HepG2 (cell line): ENCODE results near the gene RNH1. TPM values are rescaled to one million over a fixed set of nuclear protein-coding genes. Genes with fewer than 3 reads are reported as not detected.

ENCODE experiments used
- ATAC-seq: fragments of 200-7000 bp; cut with Tn5 transposase; 3 replicates; pipeline ENCODE4 v1.9.1; 2020; ENCODE audit warnings: mild to moderate bottlenecking, moderate library complexity
- BruUV-seq: library from RNA; stranded (reverse); fragments of 400-500 nt; replicated peaks from 2 replicates; lab custom pipeline; 2021; lab: Mats Ljungman, UMichigan
- CTCF ChIA-PET: fragments of 300-600 bp; formaldehyde crosslinking; extraction: SDS; loops from one replicate; lab custom pipeline; 2021; ENCODE audit warnings: low total read pairs, inconsistent platforms, low intra/inter-chr PET ratio; lab: Yijun Ruan, JAX
- POLR2A ChIA-PET: fragments of 350-600 bp; sonication (Branson Sonifier 250); formaldehyde crosslinking; loops from one replicate; lab custom pipeline; 2020; ENCODE audit warnings: antibody characterized with exemption, inconsistent platforms; lab: Yijun Ruan, JAX
- DNase-seq: peaks from one replicate; pipeline ENCODE4 v3.0.0-alpha.2; 2015; ENCODE audit warnings: low spot score
- FAIRE-seq: peaks from 3 replicates; lab custom pipeline; 2011; peaks lifted over from hg19 to GRCh38; lab: Jason Lieb, UNC
- H2AFZ ChIP-seq: one replicate; pipeline ENCODE4 v1.6.1; 2011; ENCODE audit warnings: low read length, inconsistent platforms
- H3K27ac ChIP-seq: fragments of 300-600 bp; 3 replicates; pipeline ENCODE4 v1.8.0; 2011; ENCODE audit warnings: mixed run types, mild to moderate bottlenecking, mixed read lengths, low read length, inconsistent platforms; ENCODE audit not compliant: insufficient read depth; ENCODE audit errors: extremely low read length
- H3K27me3 ChIP-seq, 2 experiments: fragments of 200-600 bp in 1 of 2; 2 replicates in 1 of 2; 3 replicates in 1 of 2; pipeline versions ENCODE4 v1.6.0 to v1.8.0; 2011; ENCODE audit warnings: low read length in 2 of 2, mild to moderate bottlenecking in 2 of 2, moderate library complexity in 2 of 2, inconsistent platforms in 1 of 2; ENCODE audit not compliant: insufficient read depth in 2 of 2, control insufficient read depth in 1 of 2
- H3K36me3 ChIP-seq, 2 experiments: fragments of 200-600 bp in 1 of 2; replicated peaks in 1 of 2; 2 replicates in 1 of 2; 3 replicates in 1 of 2; pipeline versions ENCODE4 v1.5.1 to v1.8.0; 2011; ENCODE audit warnings: low read length in 2 of 2, inconsistent platforms in 1 of 2; ENCODE audit not compliant: insufficient read depth in 2 of 2, control insufficient read depth in 1 of 2
- H3K4me1 ChIP-seq: 2 replicates; pipeline ENCODE4 v1.5.1; 2012; ENCODE audit warnings: low read length, inconsistent platforms; ENCODE audit not compliant: insufficient read depth
- H3K4me2 ChIP-seq: 2 replicates; pipeline ENCODE4 v1.6.0; 2011; ENCODE audit warnings: low read depth, low read length, inconsistent platforms
- H3K4me3 ChIP-seq, 3 experiments: fragments of 200-600 bp in 1 of 3; sonication (generic), shearing (Covaris generic) in 1 of 3; replicated peaks in 1 of 3; 2 replicates each; pipeline ENCODE4 v1.5.1; 2011 to 2016; ENCODE audit warnings: low read length in 3 of 3, inconsistent platforms in 2 of 3, low read depth in 2 of 3, mild to moderate bottlenecking in 2 of 3, control low read depth in 1 of 3, mixed read lengths in 1 of 3; ENCODE audit not compliant: insufficient read depth in 1 of 3
- H3K79me2 ChIP-seq: one replicate; pipeline ENCODE4 v1.6.1; 2011; ENCODE audit warnings: low read length, inconsistent platforms; ENCODE audit not compliant: insufficient read depth
- H3K9ac ChIP-seq: 2 replicates; pipeline ENCODE4 v1.6.0; 2011; ENCODE audit warnings: mild to moderate bottlenecking, low read depth, low read length, inconsistent platforms; ENCODE audit not compliant: insufficient read depth
- H3K9me3 ChIP-seq: 2 replicates; pipeline ENCODE4 v1.5.1; 2012; ENCODE audit warnings: mild to moderate bottlenecking, low read length
- H4K20me1 ChIP-seq: 2 replicates; pipeline ENCODE4 v1.6.0; 2011; ENCODE audit warnings: inconsistent platforms, mild to moderate bottlenecking, low read length, moderate library complexity; ENCODE audit not compliant: insufficient read depth
- CEBPB ChIP-seq: IDR thresholded peaks from 2 replicates; pipeline ENCODE4 v1.6.1; 2011; ENCODE audit warnings: low read depth, low read length, improper control_type of control experiment, borderline replicate concordance
- ELF3 ChIP-seq: IDR thresholded peaks from 2 replicates; pipeline ENCODE4 v1.6.1; 2016; ENCODE audit warnings: missing genetic modification reagents, missing compliant biosample characterization
- HOXA7 ChIP-seq: sonication (generic); formaldehyde crosslinking; IDR thresholded peaks from 2 replicates; pipeline ENCODE4 v1.8.1; 2022; ENCODE audit warnings: mild to moderate bottlenecking, missing genetic modification reagents, moderate library complexity
- PRMT3 ChIP-seq: sonication (generic); formaldehyde crosslinking; IDR thresholded peaks from 2 replicates; pipeline ENCODE4 v1.8.1; 2022; ENCODE audit warnings: low read depth, mild to moderate bottlenecking, moderate library complexity, missing genetic modification reagents, borderline replicate concordance
- REL ChIP-seq: sonication (generic); formaldehyde crosslinking; conservative IDR thresholded peaks from 2 replicates; pipeline ENCODE4 v1.8.0; 2022; ENCODE audit warnings: mild to moderate bottlenecking, missing genetic modification reagents, moderate library complexity
- ZKSCAN1 ChIP-seq: fragments of 150-350 bp; IDR thresholded peaks from 2 replicates; pipeline ENCODE4 v1.6.1; 2014; ENCODE audit warnings: low read length
- ZNF710 ChIP-seq: sonication (generic); formaldehyde crosslinking; IDR thresholded peaks from 2 replicates; pipeline ENCODE4 v1.5.0; 2020; ENCODE audit warnings: mild to moderate bottlenecking, missing genetic modification reagents, borderline replicate concordance
- WGBS: methylation state at CpG from one replicate; pipeline ENCODE4 v1.1.6; 2017; ENCODE audit warnings: low lambda C conversion rate; 5-methylcytosine and 5-hydroxymethylcytosine counted together
- in situ Hi-C: cut with HindIII; loops from 2 replicates; pipeline ENCODE4 v1.10.0; 2017; ENCODE audit warnings: low pct_unique_long_range_greater_than_20kb; ENCODE audit not compliant: extremely low pct_ligation_motif_present
- intact Hi-C: fragments of 100-400 bp; cut with micrococcal nuclease; formaldehyde crosslinking; loops from one replicate; pipeline ENCODE4 v1.10.0; 2022; ENCODE audit not compliant: unreplicated experiment
- polyA plus RNA-seq, 8 experiments: library from polyadenylated mRNA; depleted of rRNA in 3 of 8; stranded (reverse) in 7 of 8; unstranded in 1 of 8; fragments of >200 nt; fragmentation: Illumina TruSeq in 4 of 8; extraction: Trizol in 4 of 8; gene quantifications; 2 replicates each; pipeline versions ENCODE4 v1.2.1 to v1.2.3, GENCODE V29; 2011 to 2016; ENCODE audit warnings: low read depth in 4 of 8, missing spikeins in 1 of 8, mixed read lengths in 1 of 8; ENCODE audit not compliant: insufficient read depth in 1 of 8
- total RNA-seq, 5 experiments: library from RNA; depleted of rRNA; stranded (reverse); fragments of >200 nt; fragmentation: Illumina TruSeq; extraction: Trizol; gene quantifications; 2 replicates each; pipeline ENCODE4 v1.2.3, GENCODE V29; 2016; ENCODE audit warnings: low read depth in 1 of 5

The RNH1 gene
- total and polyA plus RNA-seq, 2 of the 13 experiments (the other 11 are each of a cell fraction or from before 2014, with no cell fraction given): 36.0 to 74.1 TPM

- ChIA-PET POLR2A (no interaction called here), CTCF (no interaction called here)
- Histone ChIP-seq H3K4me2 (no peak overlapping the region), H3K4me1 (peaks cover 13% of the 10 kb centered on the region), H3K4me3 (no peak overlapping the region), H4K20me1 (no peaks in the 10 kb centered on the region), H2AFZ (no peak overlapping the region), H3K79me2 (no peaks in the 10 kb centered on the region), H3K36me3 (peaks cover 2 to 5% of the 10 kb centered on the region in 2 experiments; a peak in 1 of 5 replicates), H3K27ac (no peak overlapping the region), H3K27me3 (no peaks in the 10 kb centered on the region), H3K9ac (no peak overlapping the region), H3K9me3 (no peaks in the 10 kb centered on the region)
- intact Hi-C loops (loop anchor here (1.0 kb wide), 1 partner anchor 8 kb away; no protein-coding TSS in a partner anchor), in situ Hi-C loops (no loop called here)
- TF ChIP-seq REL (CRISPR knock-in tag) (no peak), ZNF710 (CRISPR knock-in tag) (no peak), ZKSCAN1 (no peak), CEBPB (peak; percentile 73), ELF3 (no peak), HOXA7 (CRISPR knock-in tag) (no peak), PRMT3 (CRISPR knock-in tag) (no peak)
- ATAC-seq (no peak), FAIRE-seq (no peak), DNase-seq (no peak)
- BruUV-seq: no TSS peak
- WGBS: 93% methylated on average over 6 of the region's 10 CpGs
Measured at GRCh38 chr11:514606-515005, 7.6 kb upstream of the RNH1 start.
